Neural progenitor cell (in vitro differentiated cells): ENCODE measurements around the gene SLC25A53.

Experiments used
- EZH2 ChIP-seq: fragments of 200-600 bp; sonication (generic); IDR thresholded peaks from 2 replicates; pipeline ENCODE4 v1.6.1; 2017; ENCODE audit warnings: antibody characterized with exemption, mild to moderate bottlenecking, moderate library complexity
- EZH2phosphoT487 ChIP-seq: fragments of 200-600 bp; sonication (generic); IDR thresholded peaks from 2 replicates; pipeline ENCODE4 v1.6.1; 2017; ENCODE audit warnings: antibody characterized with exemption
- TF ChIP-seq, protein P1 (sequence below): fragments of 200-600 bp; sonication (generic); IDR thresholded peaks from 2 replicates; pipeline ENCODE4 v1.5.1; 2017; ENCODE audit warnings: antibody characterized with exemption, mild to moderate bottlenecking

DNA sequence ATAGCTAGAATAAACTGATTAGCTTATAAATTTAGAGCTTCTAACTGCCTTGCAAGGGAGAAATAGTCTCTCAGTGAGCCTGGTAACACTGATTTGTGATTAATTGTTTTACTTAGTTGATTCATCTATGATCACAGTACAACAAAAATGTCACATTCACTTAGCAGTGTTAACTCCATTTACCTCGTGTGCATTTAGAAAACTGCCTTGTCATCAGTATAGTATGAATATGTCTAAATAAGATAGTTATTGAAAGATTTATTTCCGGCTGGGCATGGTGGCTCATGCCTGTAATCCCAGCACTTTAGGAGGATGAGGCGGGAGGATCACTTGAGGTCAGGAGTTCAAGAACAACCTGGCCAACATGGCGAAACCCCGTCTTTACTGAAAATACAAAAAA, 48.7 kb upstream of the SLC25A53 start:
- TF ChIP-seq, protein P1, sequence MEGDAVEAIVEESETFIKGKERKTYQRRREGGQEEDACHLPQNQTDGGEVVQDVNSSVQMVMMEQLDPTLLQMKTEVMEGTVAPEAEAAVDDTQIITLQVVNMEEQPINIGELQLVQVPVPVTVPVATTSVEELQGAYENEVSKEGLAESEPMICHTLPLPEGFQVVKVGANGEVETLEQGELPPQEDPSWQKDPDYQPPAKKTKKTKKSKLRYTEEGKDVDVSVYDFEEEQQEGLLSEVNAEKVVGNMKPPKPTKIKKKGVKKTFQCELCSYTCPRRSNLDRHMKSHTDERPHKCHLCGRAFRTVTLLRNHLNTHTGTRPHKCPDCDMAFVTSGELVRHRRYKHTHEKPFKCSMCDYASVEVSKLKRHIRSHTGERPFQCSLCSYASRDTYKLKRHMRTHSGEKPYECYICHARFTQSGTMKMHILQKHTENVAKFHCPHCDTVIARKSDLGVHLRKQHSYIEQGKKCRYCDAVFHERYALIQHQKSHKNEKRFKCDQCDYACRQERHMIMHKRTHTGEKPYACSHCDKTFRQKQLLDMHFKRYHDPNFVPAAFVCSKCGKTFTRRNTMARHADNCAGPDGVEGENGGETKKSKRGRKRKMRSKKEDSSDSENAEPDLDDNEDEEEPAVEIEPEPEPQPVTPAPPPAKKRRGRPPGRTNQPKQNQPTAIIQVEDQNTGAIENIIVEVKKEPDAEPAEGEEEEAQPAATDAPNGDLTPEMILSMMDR, result no peak
- no peak for TF ChIP-seq EZH2phosphoT487
- TF ChIP-seq EZH2, result no peak
